Vagina (tissue), 2 donors: ENCODE results near the gene SLC12A3. TPM values are rescaled to one million over a fixed set of nuclear protein-coding genes. Genes with fewer than 3 reads are reported as not detected.

Experiments
- DNase-seq, 2 donors: peaks; one replicate each; pipeline ENCODE4 v3.0.0-alpha.2; 2017; ENCODE audit errors: extremely low spot score in 2 of 2
- H3K27ac ChIP-seq: fragments of 200-600 bp; sonication (generic); one replicate; pipeline ENCODE4 v1.5.1; 2019
- H3K27me3 ChIP-seq: fragments of 200-600 bp; sonication (generic); one replicate; pipeline ENCODE4 v1.5.1; 2019
- H3K36me3 ChIP-seq, 2 donors: fragments of 200-600 bp; sonication (generic); one replicate each; pipeline ENCODE4 v1.5.1; 2017 to 2019
- H3K4me1 ChIP-seq: fragments of 200-600 bp; sonication (generic); one replicate; pipeline ENCODE4 v1.5.1; 2019
- H3K4me3 ChIP-seq, 2 donors: fragments of 200-600 bp; sonication (generic); 1 replicate in 1 of 2; 2 replicates in 1 of 2; pipeline ENCODE4 v1.5.1; 2016 to 2019
- H3K9me3 ChIP-seq: fragments of 200-600 bp; sonication (generic); one replicate; pipeline ENCODE4 v1.5.1; 2019
- CTCF ChIP-seq, 3 experiments: fragments of 450-650 bp in 2 of 3; fragments of 200-600 bp in 1 of 3; sonication (generic) in 1 of 3; IDR thresholded peaks; one replicate each; pipeline ENCODE4 v1.5.1; 2017 to 2019; ENCODE audit warnings: antibody characterized with exemption in 3 of 3, mild to moderate bottlenecking in 2 of 3, moderate library complexity in 2 of 3
- POLR2A ChIP-seq, 2 donors: fragments of 450-650 bp; IDR thresholded peaks; one replicate each; pipeline ENCODE4 v1.6.1; 2017; ENCODE audit warnings: antibody characterized with exemption in 2 of 2, mild to moderate bottlenecking in 2 of 2, moderate library complexity in 2 of 2
- POLR2AphosphoS5 ChIP-seq, 2 donors: sonication (generic); formaldehyde crosslinking; IDR thresholded peaks; one replicate each; pipeline ENCODE4 v1.9.0; 2017; ENCODE audit warnings: antibody characterized with exemption in 2 of 2, mild to moderate bottlenecking in 2 of 2, low read depth in 1 of 2; ENCODE audit not compliant: insufficient read depth in 1 of 2
- intact Hi-C: fragments of 100-400 bp; cut with DNase I; formaldehyde crosslinking; loops from one replicate; pipeline ENCODE4 v1.15.1; 2023
- total RNA-seq: library from RNA; depleted of rRNA; stranded (reverse); fragments of >200 nt; gene quantifications from one replicate; pipeline ENCODE4 v1.2.3, GENCODE V29; 2016

The SLC12A3 gene
- total RNA-seq, 1 donor from 2014 or later, result not detected

GRCh38 chr16:56948234-56948633 is 83.2 kb downstream of the SLC12A3 start:
- H3K9me3 ChIP-seq, result no peaks in the 10 kb centered on the region
- H3K36me3 ChIP-seq, result peaks cover 0 to 33% of the 10 kb centered on the region in 2 donors
- intact Hi-C loops, result no loop called here
- no peak overlapping the region for H3K4me3 ChIP-seq
- no peaks in the 10 kb centered on the region for H3K4me1 ChIP-seq
- H3K27me3 ChIP-seq, result no peaks in the 10 kb centered on the region
- no peak for TF ChIP-seq POLR2AphosphoS5 (IDR thresholded peaks at IDR 0.05; ENCODE audit: insufficient read depth in 1 of 2, low read depth in 1 of 2)
- TF ChIP-seq CTCF (IDR thresholded peaks at IDR 0.05), result no peak
- no peak for TF ChIP-seq POLR2A (IDR thresholded peaks at IDR 0.05)
- no peak for DNase-seq
- H3K27ac ChIP-seq, result no peak overlapping the region

GRCh38 chr16:56950051-56950450 is 85.0 kb downstream of the SLC12A3 start:
- DNase-seq, result no peak
- intact Hi-C loops, result no loop called here
- Histone ChIP-seq H3K27ac (no peak overlapping the region), H3K4me1 (no peaks in the 10 kb centered on the region), H3K36me3 (peaks cover 0 to 15% of the 10 kb centered on the region in 2 donors), H3K27me3 (no peaks in the 10 kb centered on the region), H3K9me3 (no peaks in the 10 kb centered on the region), H3K4me3 (no peak overlapping the region)
- TF ChIP-seq POLR2AphosphoS5 (IDR thresholded peaks at IDR 0.05; ENCODE audit: insufficient read depth in 1 of 2, low read depth in 1 of 2) (no peak), POLR2A (IDR thresholded peaks at IDR 0.05) (no peak), CTCF (IDR thresholded peaks at IDR 0.05) (no peak)

- intact Hi-C loops, result no loop called here
- DNase-seq, result no peak
- no peak for TF ChIP-seq POLR2A (IDR thresholded peaks at IDR 0.05)
- no peak for TF ChIP-seq CTCF (IDR thresholded peaks at IDR 0.05)
- no peak for TF ChIP-seq POLR2AphosphoS5 (IDR thresholded peaks at IDR 0.05; ENCODE audit: insufficient read depth in 1 of 2, low read depth in 1 of 2)
- Histone ChIP-seq H3K36me3 (peaks cover 0 to 11% of the 10 kb centered on the region in 2 donors), H3K9me3 (no peaks in the 10 kb centered on the region), H3K27me3 (no peaks in the 10 kb centered on the region), H3K27ac (no peak overlapping the region), H3K4me1 (no peaks in the 10 kb centered on the region), H3K4me3 (no peak overlapping the region)
These were observed 85.4 kb downstream of the SLC12A3 start for GRCh38 chr16:56950455-56950854.

- no peak for TF ChIP-seq POLR2A (IDR thresholded peaks at IDR 0.05)
- peak in 2 of 3 experiments; percentile 18 to 27 for TF ChIP-seq CTCF (IDR thresholded peaks at IDR 0.05)
- no peak for TF ChIP-seq POLR2AphosphoS5 (IDR thresholded peaks at IDR 0.05; ENCODE audit: insufficient read depth in 1 of 2, low read depth in 1 of 2)
- no peaks in the 10 kb centered on the region for H3K9me3 ChIP-seq
- no peak overlapping the region for H3K4me3 ChIP-seq
- intact Hi-C loops, result no loop called here
- H3K4me1 ChIP-seq, result no peaks in the 10 kb centered on the region
- H3K36me3 ChIP-seq, result peaks cover 0 to 4% of the 10 kb centered on the region in 2 donors
- no peak for DNase-seq
- no peak overlapping the region for H3K27ac ChIP-seq
- no peaks in the 10 kb centered on the region for H3K27me3 ChIP-seq
These were observed 86.1 kb downstream of the SLC12A3 start for GRCh38 chr16:56950881-56951771.

- no peak overlapping the region for H3K4me3 ChIP-seq
- no peak overlapping the region for H3K27ac ChIP-seq
- H3K36me3 ChIP-seq, result no peaks in the 10 kb centered on the region
- TF ChIP-seq POLR2A (IDR thresholded peaks at IDR 0.05) (no peak), CTCF (IDR thresholded peaks at IDR 0.05) (no peak), POLR2AphosphoS5 (IDR thresholded peaks at IDR 0.05; ENCODE audit: insufficient read depth in 1 of 2, low read depth in 1 of 2) (no peak)
- DNase-seq, result no peak
- no peaks in the 10 kb centered on the region for H3K9me3 ChIP-seq
- H3K27me3 ChIP-seq, result no peaks in the 10 kb centered on the region
- intact Hi-C loops, result no loop called here
- no peaks in the 10 kb centered on the region for H3K4me1 ChIP-seq
These were observed 88.0 kb downstream of the SLC12A3 start for GRCh38 chr16:56953006-56953405.
